HepG2 (cell line): ENCODE data around the gene GPR158. TPM values are rescaled to one million over a fixed set of nuclear protein-coding genes. Genes with fewer than 3 reads are reported as not detected.

Experiments used
- ATAC-seq: fragments of 200-7000 bp; cut with Tn5 transposase; 3 replicates; pipeline ENCODE4 v1.9.1; 2020; ENCODE audit warnings: mild to moderate bottlenecking, moderate library complexity
- BruUV-seq: library from RNA; stranded (reverse); fragments of 400-500 nt; replicated peaks from 2 replicates; lab custom pipeline; 2021; lab: Mats Ljungman, UMichigan
- CTCF ChIA-PET: fragments of 300-600 bp; formaldehyde crosslinking; extraction: SDS; loops from one replicate; lab custom pipeline; 2021; ENCODE audit warnings: low total read pairs, inconsistent platforms, low intra/inter-chr PET ratio; lab: Yijun Ruan, JAX
- POLR2A ChIA-PET: fragments of 350-600 bp; sonication (Branson Sonifier 250); formaldehyde crosslinking; loops from one replicate; lab custom pipeline; 2020; ENCODE audit warnings: antibody characterized with exemption, inconsistent platforms; lab: Yijun Ruan, JAX
- DNase-seq: peaks from one replicate; pipeline ENCODE4 v3.0.0-alpha.2; 2015; ENCODE audit warnings: low spot score
- FAIRE-seq: peaks from 3 replicates; lab custom pipeline; 2011; peaks lifted over from hg19 to GRCh38; lab: Jason Lieb, UNC
- H2AFZ ChIP-seq: one replicate; pipeline ENCODE4 v1.6.1; 2011; ENCODE audit warnings: low read length, inconsistent platforms
- H3K27ac ChIP-seq: fragments of 300-600 bp; 3 replicates; pipeline ENCODE4 v1.8.0; 2011; ENCODE audit warnings: mixed run types, mild to moderate bottlenecking, mixed read lengths, low read length, inconsistent platforms; ENCODE audit not compliant: insufficient read depth; ENCODE audit errors: extremely low read length
- H3K27me3 ChIP-seq, 2 experiments: fragments of 200-600 bp in 1 of 2; 2 replicates in 1 of 2; 3 replicates in 1 of 2; pipeline versions ENCODE4 v1.6.0 to v1.8.0; 2011; ENCODE audit warnings: low read length in 2 of 2, mild to moderate bottlenecking in 2 of 2, moderate library complexity in 2 of 2, inconsistent platforms in 1 of 2; ENCODE audit not compliant: insufficient read depth in 2 of 2, control insufficient read depth in 1 of 2
- H3K36me3 ChIP-seq, 2 experiments: fragments of 200-600 bp in 1 of 2; replicated peaks in 1 of 2; 2 replicates in 1 of 2; 3 replicates in 1 of 2; pipeline versions ENCODE4 v1.5.1 to v1.8.0; 2011; ENCODE audit warnings: low read length in 2 of 2, inconsistent platforms in 1 of 2; ENCODE audit not compliant: insufficient read depth in 2 of 2, control insufficient read depth in 1 of 2
- H3K4me1 ChIP-seq: 2 replicates; pipeline ENCODE4 v1.5.1; 2012; ENCODE audit warnings: low read length, inconsistent platforms; ENCODE audit not compliant: insufficient read depth
- H3K4me2 ChIP-seq: 2 replicates; pipeline ENCODE4 v1.6.0; 2011; ENCODE audit warnings: low read depth, low read length, inconsistent platforms
- H3K4me3 ChIP-seq, 3 experiments: fragments of 200-600 bp in 1 of 3; sonication (generic), shearing (Covaris generic) in 1 of 3; replicated peaks in 1 of 3; 2 replicates each; pipeline ENCODE4 v1.5.1; 2011 to 2016; ENCODE audit warnings: low read length in 3 of 3, inconsistent platforms in 2 of 3, low read depth in 2 of 3, mild to moderate bottlenecking in 2 of 3, control low read depth in 1 of 3, mixed read lengths in 1 of 3; ENCODE audit not compliant: insufficient read depth in 1 of 3
- H3K79me2 ChIP-seq: one replicate; pipeline ENCODE4 v1.6.1; 2011; ENCODE audit warnings: low read length, inconsistent platforms; ENCODE audit not compliant: insufficient read depth
- H3K9ac ChIP-seq: 2 replicates; pipeline ENCODE4 v1.6.0; 2011; ENCODE audit warnings: mild to moderate bottlenecking, low read depth, low read length, inconsistent platforms; ENCODE audit not compliant: insufficient read depth
- H3K9me3 ChIP-seq: 2 replicates; pipeline ENCODE4 v1.5.1; 2012; ENCODE audit warnings: mild to moderate bottlenecking, low read length
- H4K20me1 ChIP-seq: 2 replicates; pipeline ENCODE4 v1.6.0; 2011; ENCODE audit warnings: inconsistent platforms, mild to moderate bottlenecking, low read length, moderate library complexity; ENCODE audit not compliant: insufficient read depth
- CBX1 ChIP-seq: IDR thresholded peaks from one replicate; pipeline ENCODE4 v1.6.1; 2016; ENCODE audit warnings: antibody characterized with exemption, low read depth
- CCDC6 ChIP-seq: sonication (generic); formaldehyde crosslinking; IDR thresholded peaks from 2 replicates; pipeline ENCODE4 v1.8.1; 2022; ENCODE audit warnings: mild to moderate bottlenecking, missing genetic modification reagents, moderate library complexity
- EHMT2 ChIP-seq: fragments of 200-600 bp; sonication (generic); IDR thresholded peaks from 2 replicates; pipeline ENCODE4 v1.7.0; 2017; ENCODE audit warnings: antibody characterized with exemption, low read depth, low read length, borderline replicate concordance
- MED13 ChIP-seq: sonication (generic); formaldehyde crosslinking; IDR thresholded peaks from 2 replicates; pipeline ENCODE4 v1.5.0; 2020; ENCODE audit warnings: missing genetic modification reagents
- NFE2L2 ChIP-seq: fragments of 150-350 bp; IDR thresholded peaks from 2 replicates; pipeline ENCODE4 v1.6.1; 2014; ENCODE audit warnings: low read length
- ONECUT2 ChIP-seq: sonication (generic); formaldehyde crosslinking; IDR thresholded peaks from 2 replicates; pipeline ENCODE4 v1.4.0; 2020; ENCODE audit warnings: missing genetic modification reagents
- ZBTB38 ChIP-seq: sonication (generic); formaldehyde crosslinking; IDR thresholded peaks from 2 replicates; pipeline ENCODE4 v1.5.1; 2020; ENCODE audit warnings: mild to moderate bottlenecking, missing genetic modification reagents
- ZNF30 ChIP-seq: sonication (generic); formaldehyde crosslinking; IDR thresholded peaks from 2 replicates; pipeline ENCODE4 v1.5.0; 2020; ENCODE audit warnings: mild to moderate bottlenecking, missing genetic modification reagents
- ZNF329 ChIP-seq: sonication (generic); formaldehyde crosslinking; IDR thresholded peaks from 2 replicates; pipeline ENCODE4 v1.9.0; 2021; ENCODE audit warnings: low read depth, mild to moderate bottlenecking, missing genetic modification reagents
- WGBS: methylation state at CpG from one replicate; pipeline ENCODE4 v1.1.6; 2017; ENCODE audit warnings: low lambda C conversion rate; 5-methylcytosine and 5-hydroxymethylcytosine counted together
- in situ Hi-C: cut with HindIII; loops from 2 replicates; pipeline ENCODE4 v1.10.0; 2017; ENCODE audit warnings: low pct_unique_long_range_greater_than_20kb; ENCODE audit not compliant: extremely low pct_ligation_motif_present
- intact Hi-C: fragments of 100-400 bp; cut with micrococcal nuclease; formaldehyde crosslinking; loops from one replicate; pipeline ENCODE4 v1.10.0; 2022; ENCODE audit not compliant: unreplicated experiment
- polyA plus RNA-seq, 8 experiments: library from polyadenylated mRNA; depleted of rRNA in 3 of 8; stranded (reverse) in 7 of 8; unstranded in 1 of 8; fragments of >200 nt; fragmentation: Illumina TruSeq in 4 of 8; extraction: Trizol in 4 of 8; gene quantifications; 2 replicates each; pipeline versions ENCODE4 v1.2.1 to v1.2.3, GENCODE V29; 2011 to 2016; ENCODE audit warnings: low read depth in 4 of 8, missing spikeins in 1 of 8, mixed read lengths in 1 of 8; ENCODE audit not compliant: insufficient read depth in 1 of 8
- total RNA-seq, 5 experiments: library from RNA; depleted of rRNA; stranded (reverse); fragments of >200 nt; fragmentation: Illumina TruSeq; extraction: Trizol; gene quantifications; 2 replicates each; pipeline ENCODE4 v1.2.3, GENCODE V29; 2016; ENCODE audit warnings: low read depth in 1 of 5
- TF ChIP-seq, protein P1 (sequence below): sonication (generic); formaldehyde crosslinking; IDR thresholded peaks from 2 replicates; pipeline ENCODE4 v1.5.1; 2020; ENCODE audit warnings: mild to moderate bottlenecking, missing genetic modification reagents, moderate library complexity
- TF ChIP-seq, protein P2 (sequence below): sonication (generic); formaldehyde crosslinking; IDR thresholded peaks from 2 replicates; pipeline ENCODE4 v1.4.0; 2020; ENCODE audit warnings: mild to moderate bottlenecking, missing genetic modification reagents
- TF ChIP-seq, protein P3 (sequence below): sonication (generic); formaldehyde crosslinking; IDR thresholded peaks from 2 replicates; pipeline ENCODE4 v1.4.0; 2020; ENCODE audit warnings: missing genetic modification reagents, borderline replicate concordance

The GPR158 gene
- total and polyA plus RNA-seq, 2 of the 13 experiments (the other 11 are each of a cell fraction or from before 2014, with no cell fraction given) = not detected

DNA sequence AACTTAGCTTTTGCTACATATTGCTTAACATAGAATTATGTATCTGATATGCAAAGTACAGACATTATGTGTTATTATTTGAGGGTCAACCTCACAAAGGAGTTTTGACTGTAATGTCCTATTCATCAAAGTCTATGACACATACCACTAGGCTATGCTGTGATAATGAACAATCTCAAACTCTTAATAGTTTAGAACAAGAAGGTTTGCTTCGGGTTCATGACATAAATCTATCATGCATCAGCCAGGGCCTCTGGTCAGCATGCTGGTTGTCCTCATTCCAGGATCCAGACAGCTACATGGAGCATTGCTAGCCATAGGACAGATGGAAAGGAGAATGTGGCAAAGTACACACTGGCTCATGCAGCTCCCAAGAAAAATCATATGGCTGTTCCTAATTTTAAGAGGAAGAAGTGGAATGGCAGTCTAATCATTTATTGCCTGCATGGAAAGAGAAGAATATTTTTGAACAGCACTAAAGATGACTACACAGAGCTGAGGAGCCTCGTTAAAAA, 332.1 kb downstream of the GPR158 start (continued):
- TF ChIP-seq EHMT2 (no peak), CCDC6 (CRISPR knock-in tag) (no peak)
- TF ChIP-seq, protein P1, sequence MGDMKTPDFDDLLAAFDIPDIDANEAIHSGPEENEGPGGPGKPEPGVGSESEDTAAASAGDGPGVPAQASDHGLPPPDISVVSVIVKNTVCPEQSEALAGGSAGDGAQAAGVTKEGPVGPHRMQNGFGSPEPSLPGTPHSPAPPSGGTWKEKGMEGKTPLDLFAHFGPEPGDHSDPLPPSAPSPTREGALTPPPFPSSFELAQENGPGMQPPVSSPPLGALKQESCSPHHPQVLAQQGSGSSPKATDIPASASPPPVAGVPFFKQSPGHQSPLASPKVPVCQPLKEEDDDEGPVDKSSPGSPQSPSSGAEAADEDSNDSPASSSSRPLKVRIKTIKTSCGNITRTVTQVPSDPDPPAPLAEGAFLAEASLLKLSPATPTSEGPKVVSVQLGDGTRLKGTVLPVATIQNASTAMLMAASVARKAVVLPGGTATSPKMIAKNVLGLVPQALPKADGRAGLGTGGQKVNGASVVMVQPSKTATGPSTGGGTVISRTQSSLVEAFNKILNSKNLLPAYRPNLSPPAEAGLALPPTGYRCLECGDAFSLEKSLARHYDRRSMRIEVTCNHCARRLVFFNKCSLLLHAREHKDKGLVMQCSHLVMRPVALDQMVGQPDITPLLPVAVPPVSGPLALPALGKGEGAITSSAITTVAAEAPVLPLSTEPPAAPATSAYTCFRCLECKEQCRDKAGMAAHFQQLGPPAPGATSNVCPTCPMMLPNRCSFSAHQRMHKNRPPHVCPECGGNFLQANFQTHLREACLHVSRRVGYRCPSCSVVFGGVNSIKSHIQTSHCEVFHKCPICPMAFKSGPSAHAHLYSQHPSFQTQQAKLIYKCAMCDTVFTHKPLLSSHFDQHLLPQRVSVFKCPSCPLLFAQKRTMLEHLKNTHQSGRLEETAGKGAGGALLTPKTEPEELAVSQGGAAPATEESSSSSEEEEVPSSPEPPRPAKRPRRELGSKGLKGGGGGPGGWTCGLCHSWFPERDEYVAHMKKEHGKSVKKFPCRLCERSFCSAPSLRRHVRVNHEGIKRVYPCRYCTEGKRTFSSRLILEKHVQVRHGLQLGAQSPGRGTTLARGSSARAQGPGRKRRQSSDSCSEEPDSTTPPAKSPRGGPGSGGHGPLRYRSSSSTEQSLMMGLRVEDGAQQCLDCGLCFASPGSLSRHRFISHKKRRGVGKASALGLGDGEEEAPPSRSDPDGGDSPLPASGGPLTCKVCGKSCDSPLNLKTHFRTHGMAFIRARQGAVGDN = no peak
- TF ChIP-seq, all 625 proteins: peak for 0

- no peak for FAIRE-seq
- no peaks in the 10 kb centered on the region for H3K9me3 ChIP-seq
- no peak overlapping the region for H3K27ac ChIP-seq
- intact Hi-C loops (no loop called here), in situ Hi-C loops (no loop called here)
- no peaks in the 10 kb centered on the region for H4K20me1 ChIP-seq
- no TSS peak for BruUV-seq
- ATAC-seq = no peak
- H3K4me3 ChIP-seq = no peak overlapping the region
- H3K4me1 ChIP-seq = no peaks in the 10 kb centered on the region
- no peak overlapping the region for H3K4me2 ChIP-seq
- no peak overlapping the region for H3K9ac ChIP-seq
- 11% methylated on average over 5 of the region's 5 CpGs for WGBS
- no peak for DNase-seq
- no peak overlapping the region for H2AFZ ChIP-seq
- H3K79me2 ChIP-seq = no peaks in the 10 kb centered on the region
- ChIA-PET CTCF (no interaction called here), POLR2A (no interaction called here)
- H3K36me3 ChIP-seq = no peaks in the 10 kb centered on the region
- H3K27me3 ChIP-seq = no peaks in the 10 kb centered on the region
- TF ChIP-seq, protein P2, sequence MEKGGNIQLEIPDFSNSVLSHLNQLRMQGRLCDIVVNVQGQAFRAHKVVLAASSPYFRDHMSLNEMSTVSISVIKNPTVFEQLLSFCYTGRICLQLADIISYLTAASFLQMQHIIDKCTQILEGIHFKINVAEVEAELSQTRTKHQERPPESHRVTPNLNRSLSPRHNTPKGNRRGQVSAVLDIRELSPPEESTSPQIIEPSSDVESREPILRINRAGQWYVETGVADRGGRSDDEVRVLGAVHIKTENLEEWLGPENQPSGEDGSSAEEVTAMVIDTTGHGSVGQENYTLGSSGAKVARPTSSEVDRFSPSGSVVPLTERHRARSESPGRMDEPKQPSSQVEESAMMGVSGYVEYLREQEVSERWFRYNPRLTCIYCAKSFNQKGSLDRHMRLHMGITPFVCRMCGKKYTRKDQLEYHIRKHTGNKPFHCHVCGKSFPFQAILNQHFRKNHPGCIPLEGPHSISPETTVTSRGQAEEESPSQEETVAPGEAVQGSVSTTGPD (CRISPR knock-in tag) = no peak
- TF ChIP-seq ZBTB38 (CRISPR knock-in tag) (no peak), CBX1 (no peak), MED13 (CRISPR knock-in tag) (no peak), ZNF329 (no peak), ZNF30 (no peak), NFE2L2 (no peak), ONECUT2 (no peak)
- TF ChIP-seq, protein P3, sequence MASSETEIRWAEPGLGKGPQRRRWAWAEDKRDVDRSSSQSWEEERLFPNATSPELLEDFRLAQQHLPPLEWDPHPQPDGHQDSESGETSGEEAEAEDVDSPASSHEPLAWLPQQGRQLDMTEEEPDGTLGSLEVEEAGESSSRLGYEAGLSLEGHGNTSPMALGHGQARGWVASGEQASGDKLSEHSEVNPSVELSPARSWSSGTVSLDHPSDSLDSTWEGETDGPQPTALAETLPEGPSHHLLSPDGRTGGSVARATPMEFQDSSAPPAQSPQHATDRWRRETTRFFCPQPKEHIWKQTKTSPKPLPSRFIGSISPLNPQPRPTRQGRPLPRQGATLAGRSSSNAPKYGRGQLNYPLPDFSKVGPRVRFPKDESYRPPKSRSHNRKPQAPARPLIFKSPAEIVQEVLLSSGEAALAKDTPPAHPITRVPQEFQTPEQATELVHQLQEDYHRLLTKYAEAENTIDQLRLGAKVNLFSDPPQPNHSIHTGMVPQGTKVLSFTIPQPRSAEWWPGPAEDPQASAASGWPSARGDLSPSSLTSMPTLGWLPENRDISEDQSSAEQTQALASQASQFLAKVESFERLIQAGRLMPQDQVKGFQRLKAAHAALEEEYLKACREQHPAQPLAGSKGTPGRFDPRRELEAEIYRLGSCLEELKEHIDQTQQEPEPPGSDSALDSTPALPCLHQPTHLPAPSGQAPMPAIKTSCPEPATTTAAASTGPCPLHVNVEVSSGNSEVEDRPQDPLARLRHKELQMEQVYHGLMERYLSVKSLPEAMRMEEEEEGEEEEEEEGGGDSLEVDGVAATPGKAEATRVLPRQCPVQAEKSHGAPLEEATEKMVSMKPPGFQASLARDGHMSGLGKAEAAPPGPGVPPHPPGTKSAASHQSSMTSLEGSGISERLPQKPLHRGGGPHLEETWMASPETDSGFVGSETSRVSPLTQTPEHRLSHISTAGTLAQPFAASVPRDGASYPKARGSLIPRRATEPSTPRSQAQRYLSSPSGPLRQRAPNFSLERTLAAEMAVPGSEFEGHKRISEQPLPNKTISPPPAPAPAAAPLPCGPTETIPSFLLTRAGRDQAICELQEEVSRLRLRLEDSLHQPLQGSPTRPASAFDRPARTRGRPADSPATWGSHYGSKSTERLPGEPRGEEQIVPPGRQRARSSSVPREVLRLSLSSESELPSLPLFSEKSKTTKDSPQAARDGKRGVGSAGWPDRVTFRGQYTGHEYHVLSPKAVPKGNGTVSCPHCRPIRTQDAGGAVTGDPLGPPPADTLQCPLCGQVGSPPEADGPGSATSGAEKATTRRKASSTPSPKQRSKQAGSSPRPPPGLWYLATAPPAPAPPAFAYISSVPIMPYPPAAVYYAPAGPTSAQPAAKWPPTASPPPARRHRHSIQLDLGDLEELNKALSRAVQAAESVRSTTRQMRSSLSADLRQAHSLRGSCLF (CRISPR knock-in tag) = no peak
Measured at GRCh38 chr10:25508112-25508815, 333.5 kb downstream of the GPR158 start.
